ENCODE data around the gene NIPAL3.
"Not testable (repeated sequence)": the region's sequence is repeated elsewhere in the genome, so short reads cannot be mapped to it uniquely, and the experiment has no call there.

The NIPAL3 gene

DNA sequence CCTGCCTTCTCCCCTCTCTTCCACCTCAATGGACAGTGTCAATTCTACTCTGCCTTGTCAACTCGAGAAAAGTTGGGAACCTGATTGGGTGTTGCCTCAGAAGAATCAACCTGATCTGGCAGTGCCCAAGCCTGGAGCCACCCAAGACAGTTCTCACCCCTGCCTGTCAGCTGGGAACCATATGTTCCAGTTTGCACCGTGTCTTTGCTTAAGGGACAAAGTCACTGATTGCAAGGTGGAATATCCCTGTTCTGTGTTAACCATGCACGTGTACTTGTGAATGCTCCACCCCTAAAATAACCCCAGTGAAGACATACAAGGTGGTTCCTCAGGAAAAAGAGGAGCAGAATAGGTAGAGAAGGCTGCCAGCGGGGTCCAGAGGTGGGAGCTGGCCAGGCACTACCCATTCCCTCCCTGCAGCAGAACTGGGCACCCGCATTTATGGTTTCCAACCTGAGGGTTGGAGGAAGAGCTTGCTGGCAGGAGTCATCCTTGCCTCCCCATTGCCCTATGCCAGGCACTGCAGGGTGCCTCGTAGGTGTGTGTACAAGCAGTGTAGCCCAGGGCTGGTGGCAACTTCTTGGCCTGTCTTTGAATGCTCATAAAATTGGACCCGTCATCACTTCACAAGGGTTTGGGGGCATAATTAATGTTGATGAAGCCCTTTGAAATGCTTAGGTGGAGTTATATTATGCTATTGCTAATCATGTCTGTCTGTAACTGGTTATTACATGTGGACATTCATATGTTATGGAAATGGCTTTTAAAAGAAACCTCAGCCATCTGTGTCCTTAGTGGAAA is 11.3 kb downstream of the NIPAL3 start:
- Histone ChIP-seq H3K4me1 (ENCODE audit: insufficient read depth, low read length) (no peaks in the 10 kb centered on the region), H3K27me3 (ENCODE audit: control insufficient read depth in 1 of 2, insufficient read depth in 2 of 2, low read length in 2 of 2) (no peaks in the 10 kb centered on the region), H3K36me3 (ENCODE audit: insufficient read depth, low read length) (peaks cover 17% of the 10 kb centered on the region), H3K9me3 (ENCODE audit: low read length) (no peaks in the 10 kb centered on the region), H3K4me3 (ENCODE audit: low read depth in 1 of 2, low read length in 2 of 2) (no peak overlapping the region), H3K9ac (ENCODE audit: low read length) (no peak overlapping the region), H3K27ac (ENCODE audit: low read depth, low read length) (no peak overlapping the region)

DNA sequence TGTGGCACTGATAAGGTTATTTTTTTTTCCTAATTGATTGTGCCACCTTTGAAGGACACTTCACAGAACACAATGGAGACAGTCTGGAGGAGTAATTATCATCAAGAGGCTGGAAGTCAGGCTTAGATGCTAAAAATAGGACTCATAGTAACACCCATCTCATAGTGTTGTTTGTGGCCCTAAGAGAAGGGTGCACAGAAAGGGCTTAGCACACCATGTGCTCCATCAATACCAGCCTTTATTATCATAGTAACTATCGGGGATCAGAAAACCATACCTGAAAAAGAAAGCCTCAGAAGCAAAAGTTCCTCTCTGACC is 11.9 kb downstream of the NIPAL3 start:
- Histone ChIP-seq H3K9me3 (ENCODE audit: low read length) (no peaks in the 10 kb centered on the region), H3K27ac (ENCODE audit: low read depth, low read length) (no peak overlapping the region), H3K27me3 (ENCODE audit: control insufficient read depth in 1 of 2, insufficient read depth in 2 of 2, low read length in 2 of 2) (no peaks in the 10 kb centered on the region), H3K4me1 (ENCODE audit: insufficient read depth, low read length) (no peaks in the 10 kb centered on the region), H3K36me3 (ENCODE audit: insufficient read depth, low read length) (peaks cover 12% of the 10 kb centered on the region), H3K4me3 (ENCODE audit: low read depth in 1 of 2, low read length in 2 of 2) (no peak overlapping the region), H3K9ac (ENCODE audit: low read length) (no peak overlapping the region)

DNA sequence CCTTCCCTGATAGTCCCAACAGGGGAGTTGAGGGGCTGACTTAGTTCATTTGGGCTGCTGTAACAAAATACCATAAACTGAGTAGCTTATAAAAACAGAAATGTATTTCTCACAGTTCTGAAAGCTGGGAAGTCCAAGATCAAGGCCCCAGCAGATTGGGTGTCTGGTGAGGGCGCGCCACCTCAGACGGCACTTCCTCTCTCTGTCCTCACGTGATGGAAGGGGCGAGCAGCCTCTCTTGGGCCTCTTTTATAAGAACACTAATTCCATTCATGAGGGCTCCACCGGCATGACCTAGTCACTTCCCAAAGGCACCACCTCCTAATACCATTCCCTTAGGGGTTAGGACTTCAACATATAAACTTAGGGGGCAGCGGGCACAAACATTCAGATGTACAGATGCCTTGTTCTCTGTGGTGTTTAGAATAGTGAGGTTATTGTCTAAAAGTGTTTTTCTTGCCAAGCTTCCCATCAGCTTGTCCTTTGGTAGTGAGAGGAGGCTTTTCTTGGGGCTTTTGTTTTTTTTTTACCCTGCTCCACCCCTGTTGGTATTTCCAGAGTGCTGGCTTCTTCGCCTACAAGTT is 20.3 kb downstream of the NIPAL3 start:
- peaks cover 8% of the 10 kb centered on the region for H3K4me1 ChIP-seq (ENCODE audit: insufficient read depth, low read length)
- H3K9ac ChIP-seq (ENCODE audit: low read length) = no peak overlapping the region
- no peak overlapping the region for H3K27ac ChIP-seq (ENCODE audit: low read depth, low read length)
- H3K9me3 ChIP-seq (ENCODE audit: low read length) = no peaks in the 10 kb centered on the region
- H3K27me3 ChIP-seq (ENCODE audit: control insufficient read depth in 1 of 2, insufficient read depth in 2 of 2, low read length in 2 of 2) = no peaks in the 10 kb centered on the region
- H3K4me3 ChIP-seq (ENCODE audit: low read depth in 1 of 2, low read length in 2 of 2) = no peak overlapping the region
- peaks cover 11% of the 10 kb centered on the region for H3K36me3 ChIP-seq (ENCODE audit: insufficient read depth, low read length)

DNA sequence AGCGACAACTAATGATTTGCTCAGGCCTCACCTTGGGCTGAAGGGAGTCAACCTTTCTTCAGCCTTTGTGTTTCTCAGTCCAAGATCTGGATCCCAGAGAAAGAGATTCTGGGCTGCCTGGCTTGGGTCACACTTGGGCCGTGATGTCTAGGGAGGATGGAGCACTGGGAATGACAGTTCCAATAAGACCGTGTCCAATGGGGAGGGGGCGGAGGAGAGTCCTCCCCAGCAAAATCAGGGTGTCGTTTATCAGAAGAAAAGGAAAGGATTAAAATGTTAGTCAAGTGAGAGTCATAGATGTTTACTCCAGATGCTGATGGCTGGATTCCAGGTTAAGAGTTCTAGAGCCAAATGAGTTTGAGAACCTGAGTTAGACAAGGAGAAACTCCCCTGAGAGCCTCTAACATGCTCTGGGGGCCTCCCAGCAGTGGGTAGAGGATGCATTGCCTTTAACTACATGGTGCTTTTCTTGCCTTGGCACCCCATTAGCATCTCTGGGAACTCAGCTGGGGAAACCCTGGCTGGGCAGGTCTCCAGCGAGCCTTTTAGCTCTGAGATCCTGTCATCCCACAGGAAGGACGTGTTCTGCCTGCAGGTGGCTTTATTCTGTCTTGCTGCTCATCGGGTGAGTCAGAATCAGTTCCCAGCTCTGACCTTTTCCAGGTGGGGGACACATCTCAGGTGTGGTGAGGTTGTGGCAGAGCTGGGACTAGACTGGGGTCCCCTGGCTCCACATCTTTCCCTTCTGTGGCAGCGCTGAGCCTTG is 22.2 kb downstream of the NIPAL3 start:
- Histone ChIP-seq H3K4me1 (ENCODE audit: insufficient read depth, low read length) (peaks cover 8% of the 10 kb centered on the region), H3K4me3 (ENCODE audit: low read depth in 1 of 2, low read length in 2 of 2) (no peak overlapping the region), H3K9ac (ENCODE audit: low read length) (no peak overlapping the region), H3K36me3 (ENCODE audit: insufficient read depth, low read length) (peaks cover 17% of the 10 kb centered on the region), H3K27me3 (ENCODE audit: control insufficient read depth in 1 of 2, insufficient read depth in 2 of 2, low read length in 2 of 2) (no peaks in the 10 kb centered on the region), H3K27ac (ENCODE audit: low read depth, low read length) (no peak overlapping the region), H3K9me3 (ENCODE audit: low read length) (no peaks in the 10 kb centered on the region)

DNA sequence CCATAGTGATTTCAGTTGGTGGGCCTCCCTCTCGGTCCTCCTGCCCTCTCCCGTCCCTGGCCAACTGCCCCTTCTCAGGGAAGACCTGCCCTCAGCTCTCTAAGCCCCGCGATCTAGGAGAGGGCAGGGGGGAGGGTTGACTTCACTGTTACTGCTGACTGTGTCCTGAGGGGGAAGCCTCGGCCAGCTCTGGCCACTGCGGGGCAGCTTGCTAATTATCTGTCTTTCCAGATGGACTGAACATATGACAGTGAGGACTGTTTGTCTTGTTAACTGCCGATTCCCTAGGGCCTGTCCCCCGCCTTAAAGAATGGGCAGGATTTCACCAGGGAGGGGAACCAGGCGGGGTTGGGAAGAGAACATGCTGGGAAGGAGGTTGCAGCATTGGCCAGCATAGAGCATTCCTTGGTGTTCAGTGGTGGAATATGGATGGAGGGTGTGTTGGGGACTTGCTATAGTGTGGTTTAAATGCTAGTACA is 22.9 kb downstream of the NIPAL3 start:
- Histone ChIP-seq H3K4me1 (ENCODE audit: insufficient read depth, low read length) (peaks cover 13% of the 10 kb centered on the region), H3K4me3 (ENCODE audit: low read depth in 1 of 2, low read length in 2 of 2) (no peak overlapping the region), H3K9me3 (ENCODE audit: low read length) (no peaks in the 10 kb centered on the region), H3K36me3 (ENCODE audit: insufficient read depth, low read length) (peaks cover 11% of the 10 kb centered on the region), H3K27me3 (ENCODE audit: control insufficient read depth in 1 of 2, insufficient read depth in 2 of 2, low read length in 2 of 2) (no peaks in the 10 kb centered on the region), H3K9ac (ENCODE audit: low read length) (no peak overlapping the region), H3K27ac (ENCODE audit: low read depth, low read length) (no peak overlapping the region)

DNA sequence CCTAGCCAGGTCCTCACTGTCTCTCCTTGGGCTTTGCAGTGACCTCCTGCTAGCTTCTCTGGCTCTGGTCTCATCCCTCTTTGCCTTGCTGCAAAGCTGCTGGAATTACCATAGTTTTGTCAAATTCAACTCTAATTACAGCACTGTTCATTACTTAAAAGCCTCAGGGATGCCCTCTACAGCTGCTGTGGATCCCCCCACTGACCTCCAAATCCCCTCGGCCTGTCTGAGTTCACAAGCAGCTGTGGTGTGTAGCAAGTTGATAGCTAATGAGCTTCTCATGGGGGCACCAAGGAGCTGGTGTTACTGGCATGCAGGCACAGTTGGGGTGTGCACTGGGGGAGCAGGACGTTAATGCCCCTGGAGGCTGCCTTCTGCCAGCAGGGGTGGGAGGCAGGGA is 24.8 kb downstream of the NIPAL3 start:
- H3K4me3 ChIP-seq (ENCODE audit: low read depth in 1 of 2, low read length in 2 of 2) = no peak overlapping the region
- no peaks in the 10 kb centered on the region for H3K9me3 ChIP-seq (ENCODE audit: low read length)
- H3K27ac ChIP-seq (ENCODE audit: low read depth, low read length) = no peak overlapping the region

DNA sequence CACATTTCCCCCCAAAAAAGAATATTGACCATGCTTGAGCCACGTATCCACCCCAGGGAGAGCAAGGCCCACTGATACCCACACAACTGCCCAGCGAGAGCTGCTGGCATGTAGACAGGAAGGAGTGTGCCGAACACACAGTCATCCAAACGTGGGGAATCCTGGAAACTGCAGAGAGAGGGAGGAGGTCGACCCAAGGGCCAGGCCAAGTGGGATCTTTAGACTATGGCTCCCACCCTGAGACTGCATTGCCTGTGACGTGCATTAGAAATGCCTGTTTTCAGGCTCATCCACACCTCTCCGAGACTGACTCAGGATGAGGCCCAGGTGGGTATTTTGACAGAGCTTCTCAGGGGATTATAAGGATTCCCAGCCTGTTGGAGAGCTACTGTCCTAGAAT is 25.9 kb downstream of the NIPAL3 start:
- H3K27ac ChIP-seq (ENCODE audit: low read depth, low read length) = no peak overlapping the region
- peaks cover 17% of the 10 kb centered on the region for H3K4me1 ChIP-seq (ENCODE audit: insufficient read depth, low read length)
- no peak overlapping the region for H3K9ac ChIP-seq (ENCODE audit: low read length)
- no peaks in the 10 kb centered on the region for H3K9me3 ChIP-seq (ENCODE audit: low read length)
- H3K27me3 ChIP-seq (ENCODE audit: control insufficient read depth in 1 of 2, insufficient read depth in 2 of 2, low read length in 2 of 2) = no peaks in the 10 kb centered on the region
- peaks cover 24% of the 10 kb centered on the region for H3K36me3 ChIP-seq (ENCODE audit: insufficient read depth, low read length)
- H3K4me3 ChIP-seq (ENCODE audit: low read depth in 1 of 2, low read length in 2 of 2) = no peak overlapping the region

More for the DNA sequence above, 24.8 kb downstream of the NIPAL3 start:
- H3K4me1 ChIP-seq (ENCODE audit: insufficient read depth, low read length) = peaks cover 17% of the 10 kb centered on the region
- H3K9ac ChIP-seq (ENCODE audit: low read length) = no peak overlapping the region
- H3K27me3 ChIP-seq (ENCODE audit: control insufficient read depth in 1 of 2, insufficient read depth in 2 of 2, low read length in 2 of 2) = no peaks in the 10 kb centered on the region
- H3K36me3 ChIP-seq (ENCODE audit: insufficient read depth, low read length) = peaks cover 14% of the 10 kb centered on the region

DNA sequence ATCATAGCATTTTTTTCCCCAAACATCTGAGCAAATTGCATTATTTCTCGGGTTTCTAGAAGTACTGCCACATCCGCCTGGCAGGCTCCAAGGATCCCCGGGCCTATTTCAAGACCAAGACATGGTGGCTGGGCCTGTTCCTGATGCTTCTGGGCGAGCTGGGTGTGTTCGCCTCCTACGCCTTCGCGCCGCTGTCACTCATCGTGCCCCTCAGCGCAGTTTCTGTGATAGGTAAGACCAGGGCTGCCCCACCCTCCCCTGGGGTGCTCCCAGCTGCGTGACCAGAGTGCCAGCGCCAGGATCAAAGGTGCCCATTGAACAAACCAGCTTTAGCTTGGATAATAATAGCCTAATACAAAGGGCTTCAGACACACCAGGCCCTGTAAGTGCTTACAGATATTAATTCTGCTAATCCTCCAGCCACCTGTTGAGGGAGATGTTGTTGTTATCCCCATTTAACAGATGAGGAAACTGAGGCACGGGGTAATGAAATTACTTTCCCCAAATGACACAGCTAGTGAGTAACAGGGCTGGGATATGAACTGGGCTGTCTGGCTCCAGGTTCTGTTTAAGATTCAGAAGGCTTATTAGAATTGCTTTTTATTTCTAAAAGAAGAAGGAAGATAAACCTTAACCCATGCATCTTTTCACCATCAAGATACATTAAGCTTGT is 26.5 kb downstream of the NIPAL3 start:
- peaks cover 29% of the 10 kb centered on the region for H3K36me3 ChIP-seq (ENCODE audit: insufficient read depth, low read length)
- H3K27ac ChIP-seq (ENCODE audit: low read depth, low read length) = no peak overlapping the region
- H3K27me3 ChIP-seq (ENCODE audit: control insufficient read depth in 1 of 2, insufficient read depth in 2 of 2, low read length in 2 of 2) = no peaks in the 10 kb centered on the region
- H3K4me3 ChIP-seq (ENCODE audit: low read depth in 1 of 2, low read length in 2 of 2) = no peak overlapping the region
- H3K9me3 ChIP-seq (ENCODE audit: low read length) = no peaks in the 10 kb centered on the region
- H3K9ac ChIP-seq (ENCODE audit: low read length) = no peak overlapping the region
- H3K4me1 ChIP-seq (ENCODE audit: insufficient read depth, low read length) = peaks cover 17% of the 10 kb centered on the region

DNA sequence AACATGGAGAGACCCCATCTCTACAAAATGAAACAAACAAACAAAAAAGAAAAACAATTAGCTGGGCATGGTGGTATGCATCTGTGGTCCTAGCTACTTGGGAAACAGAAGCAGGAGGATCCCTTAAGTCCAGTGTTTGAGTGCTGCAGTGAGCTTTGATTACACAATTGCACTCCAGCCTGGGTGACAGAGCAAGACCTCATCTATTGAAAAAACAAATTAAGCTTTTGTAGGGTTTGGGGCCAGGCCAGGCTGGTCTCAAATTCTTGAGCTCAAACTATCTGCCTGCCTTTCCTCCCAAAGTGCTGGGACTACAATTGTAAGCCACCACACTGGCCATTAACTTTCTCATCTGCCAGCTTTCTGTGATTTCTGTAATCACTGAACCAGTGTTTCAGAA is 27.2 kb downstream of the NIPAL3 start:
- no peak overlapping the region for H3K27ac ChIP-seq (ENCODE audit: low read depth, low read length)
- H3K4me1 ChIP-seq (ENCODE audit: insufficient read depth, low read length) = peaks cover 12% of the 10 kb centered on the region
- no peaks in the 10 kb centered on the region for H3K9me3 ChIP-seq (ENCODE audit: low read length)
- no peak overlapping the region for H3K4me3 ChIP-seq (ENCODE audit: low read depth in 1 of 2, low read length in 2 of 2)
- H3K9ac ChIP-seq (ENCODE audit: low read length) = no peak overlapping the region
- H3K36me3 ChIP-seq (ENCODE audit: insufficient read depth, low read length) = peaks cover 29% of the 10 kb centered on the region
- H3K27me3 ChIP-seq (ENCODE audit: control insufficient read depth in 1 of 2, insufficient read depth in 2 of 2, low read length in 2 of 2) = no peaks in the 10 kb centered on the region

DNA sequence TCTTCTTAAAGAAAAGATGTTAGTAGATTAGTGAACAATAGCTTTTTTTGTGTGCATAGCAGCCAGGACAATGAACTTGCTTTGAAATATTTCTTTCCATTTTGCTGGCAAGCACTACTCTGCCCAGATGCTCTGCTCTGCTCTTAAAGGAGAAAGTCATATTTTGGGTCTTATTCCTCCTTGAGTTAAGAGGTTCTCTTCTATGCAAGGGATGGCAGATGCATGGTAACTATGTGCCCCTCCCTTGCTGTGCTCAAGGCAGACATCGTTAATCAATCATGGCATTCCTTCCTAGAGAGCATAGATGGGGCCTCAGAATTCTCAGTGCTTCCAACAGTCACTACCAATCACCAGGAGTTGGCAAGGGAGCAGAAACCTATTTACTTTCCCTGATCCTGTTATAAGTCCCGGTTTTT is 27.6 kb downstream of the NIPAL3 start:
- Histone ChIP-seq H3K4me3 (ENCODE audit: low read depth in 1 of 2, low read length in 2 of 2) (no peak overlapping the region), H3K27ac (ENCODE audit: low read depth, low read length) (no peak overlapping the region), H3K9me3 (ENCODE audit: low read length) (no peaks in the 10 kb centered on the region), H3K4me1 (ENCODE audit: insufficient read depth, low read length) (peaks cover 8% of the 10 kb centered on the region), H3K9ac (ENCODE audit: low read length) (no peak overlapping the region), H3K36me3 (ENCODE audit: insufficient read depth, low read length) (peaks cover 29% of the 10 kb centered on the region), H3K27me3 (ENCODE audit: control insufficient read depth in 1 of 2, insufficient read depth in 2 of 2, low read length in 2 of 2) (no peaks in the 10 kb centered on the region)

DNA sequence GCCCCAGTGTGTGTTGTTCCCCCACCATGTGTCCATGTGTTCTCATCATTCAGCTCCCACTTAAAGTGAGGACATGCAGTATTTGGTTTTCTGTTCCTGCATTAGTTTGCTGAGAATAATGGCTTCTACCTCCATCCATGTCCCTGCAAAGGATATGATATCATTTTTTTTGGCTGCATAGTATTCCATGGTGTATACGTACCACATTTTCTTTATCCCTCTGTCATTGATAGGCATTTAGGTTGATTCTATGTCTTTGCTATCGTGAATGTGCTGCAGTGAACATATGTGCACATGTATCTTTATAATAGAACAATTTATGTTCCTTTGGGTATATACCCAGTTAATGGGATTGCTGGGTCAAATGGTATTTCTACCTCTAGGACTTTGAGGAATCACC is 30.8 kb downstream of the NIPAL3 start:
- not testable (repeated sequence) for H3K27me3 ChIP-seq (ENCODE audit: control insufficient read depth in 1 of 2, insufficient read depth in 2 of 2, low read length in 2 of 2); H3K9ac ChIP-seq (ENCODE audit: low read length); H3K9me3 ChIP-seq (ENCODE audit: low read length); H3K4me3 ChIP-seq (ENCODE audit: low read depth in 1 of 2, low read length in 2 of 2); H3K27ac ChIP-seq (ENCODE audit: low read depth, low read length); H3K4me1 ChIP-seq (ENCODE audit: insufficient read depth, low read length)
- H3K36me3 ChIP-seq (ENCODE audit: insufficient read depth, low read length) = peaks cover 35% of the 10 kb centered on the region

Data from muscle layer of colon (tissue), 2 donors.